ENCODE measurements around the gene DDX27.
A peak's percentile ranks its signal among the peaks of the same experiment; 100 is the strongest.

GRCh38 chr20:49278036-49278817 is 59.0 kb downstream of the DDX27 start, which contains the start of gene ZNFX1:
- TF ChIP-seq POLR2A (IDR thresholded peaks at IDR 0.05; ENCODE audit: low read depth, low read length): peak; percentile 100
- no peak for TF ChIP-seq PAX5 (IDR thresholded peaks at IDR 0.05; ENCODE audit: insufficient read depth, low read length, severe bottlenecking)
- TF ChIP-seq POLR2AphosphoS5 (IDR thresholded peaks at IDR 0.05; ENCODE audit: low read depth, low read length): peak; percentile 100

All from GM12891 (cell line).